ENCODE results near the gene CTNNA2. TPM values are rescaled to one million over a fixed set of nuclear protein-coding genes. Genes with fewer than 3 reads are reported as not detected.

The CTNNA2 gene
- total RNA-seq, 1 experiment from 2014 or later, result 5.5 TPM

DNA sequence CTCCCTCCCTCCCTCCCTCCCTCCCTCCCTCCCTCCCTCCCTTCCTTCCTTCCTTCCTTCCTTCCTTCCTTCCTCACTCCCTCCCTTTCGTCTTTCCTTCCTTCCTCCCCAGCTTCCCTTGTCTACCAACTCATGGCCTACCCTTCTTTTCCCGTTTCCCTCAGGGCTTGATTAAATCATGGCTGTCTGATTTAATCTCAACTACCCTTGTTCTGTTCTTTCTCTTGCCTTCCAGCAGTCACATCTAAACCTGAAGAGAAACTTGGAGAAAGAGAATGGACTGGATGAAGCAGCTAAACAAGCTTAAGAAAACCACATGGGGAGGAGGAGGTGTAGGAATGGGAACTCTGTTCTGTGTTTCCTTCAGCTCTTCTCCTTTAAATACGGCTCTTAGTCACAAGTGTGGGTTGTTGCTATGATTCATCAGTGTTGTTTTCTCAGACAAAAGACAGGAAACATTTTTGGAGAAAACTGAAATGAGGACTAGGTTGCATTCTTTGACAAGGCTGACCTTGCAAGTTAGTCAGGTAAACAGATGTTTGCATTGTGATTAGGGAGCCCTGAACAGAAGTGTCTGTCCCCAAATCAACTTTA lies 613.8 kb downstream of the CTNNA2 start:
- peaks cover 0 to 4% of the 10 kb centered on the region in 2 experiments; a peak in 2 of 4 replicates for H3K4me1 Mint-ChIP-seq
- no peaks in the 10 kb centered on the region for H3K9me3 Mint-ChIP-seq
- no peak overlapping the region for H2BK15ac ChIP-seq (ENCODE audit: low read depth, low read length)
- no peak overlapping the region for H3K18ac ChIP-seq (ENCODE audit: insufficient read length, low read depth, low read length)
- H3K27me3 ChIP-seq (ENCODE audit: insufficient read depth, low read length), result no peaks in the 10 kb centered on the region
- H3K79me2 ChIP-seq (ENCODE audit: insufficient read depth, low read length), result no peaks in the 10 kb centered on the region
- no peaks in the 10 kb centered on the region for H3K23me2 ChIP-seq (ENCODE audit: insufficient read length, low read depth, low read length, poor library complexity, severe bottlenecking)
- no peak overlapping the region for H4K91ac ChIP-seq (ENCODE audit: insufficient read length, low read depth, low read length)
- no peaks in the 10 kb centered on the region for H4K20me1 ChIP-seq (ENCODE audit: control insufficient read depth, insufficient read depth, insufficient read length)
- H3K9ac ChIP-seq (ENCODE audit: extremely low read depth, insufficient read length, low read length), result no peak overlapping the region
- TF ChIP-seq, protein P1, sequence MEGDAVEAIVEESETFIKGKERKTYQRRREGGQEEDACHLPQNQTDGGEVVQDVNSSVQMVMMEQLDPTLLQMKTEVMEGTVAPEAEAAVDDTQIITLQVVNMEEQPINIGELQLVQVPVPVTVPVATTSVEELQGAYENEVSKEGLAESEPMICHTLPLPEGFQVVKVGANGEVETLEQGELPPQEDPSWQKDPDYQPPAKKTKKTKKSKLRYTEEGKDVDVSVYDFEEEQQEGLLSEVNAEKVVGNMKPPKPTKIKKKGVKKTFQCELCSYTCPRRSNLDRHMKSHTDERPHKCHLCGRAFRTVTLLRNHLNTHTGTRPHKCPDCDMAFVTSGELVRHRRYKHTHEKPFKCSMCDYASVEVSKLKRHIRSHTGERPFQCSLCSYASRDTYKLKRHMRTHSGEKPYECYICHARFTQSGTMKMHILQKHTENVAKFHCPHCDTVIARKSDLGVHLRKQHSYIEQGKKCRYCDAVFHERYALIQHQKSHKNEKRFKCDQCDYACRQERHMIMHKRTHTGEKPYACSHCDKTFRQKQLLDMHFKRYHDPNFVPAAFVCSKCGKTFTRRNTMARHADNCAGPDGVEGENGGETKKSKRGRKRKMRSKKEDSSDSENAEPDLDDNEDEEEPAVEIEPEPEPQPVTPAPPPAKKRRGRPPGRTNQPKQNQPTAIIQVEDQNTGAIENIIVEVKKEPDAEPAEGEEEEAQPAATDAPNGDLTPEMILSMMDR (conservative IDR thresholded peaks at IDR 0.05), result no peak
- H2BK5ac ChIP-seq (ENCODE audit: insufficient read length, low read length), result no peak overlapping the region
- H2BK120ac ChIP-seq (ENCODE audit: low read depth, low read length, poor library complexity, severe bottlenecking), result no peak overlapping the region
- no peaks in the 10 kb centered on the region for H3K4me1 ChIP-seq (ENCODE audit: insufficient read depth, low read length)
- no peak overlapping the region for H3K4ac ChIP-seq (ENCODE audit: low read depth, low read length)
- H3K27ac Mint-ChIP-seq, result no peak overlapping the region; a peak in 1 of 7 replicates
- H3T11ph ChIP-seq (ENCODE audit: low read length), result no peak overlapping the region
- no peak overlapping the region for H3K4me2 ChIP-seq (ENCODE audit: insufficient read depth, insufficient read length, low read length)
- no peak overlapping the region for H3K4me3 Mint-ChIP-seq
- no CpG with 5 or more reads among the region's 3 CpGs for WGBS (ENCODE audit: extremely low coverage, insufficient read length, low lambda C conversion rate)
- no peak for DNase-seq
- no peaks in the 10 kb centered on the region for H3K9me3 ChIP-seq (ENCODE audit: control insufficient read depth, low read depth, low read length)
- H3K36me3 Mint-ChIP-seq (ENCODE audit: insufficient read depth in 1 of 3, low read depth in 3 of 3), result no peaks in the 10 kb centered on the region; a peak in 1 of 7 replicates
- H3K23ac ChIP-seq (ENCODE audit: insufficient read length, low read depth, low read length), result no peak overlapping the region
- H3K27ac ChIP-seq (ENCODE audit: insufficient read length, low read depth, low read length), result no peak overlapping the region
- no peak overlapping the region for H2BK20ac ChIP-seq (ENCODE audit: low read depth, low read length, poor library complexity, severe bottlenecking)
- H4K5ac ChIP-seq (ENCODE audit: insufficient read length, low read depth, low read length), result no peak overlapping the region
- H3K27me3 Mint-ChIP-seq (ENCODE audit: low read depth), result no peaks in the 10 kb centered on the region
- no peak overlapping the region for H2AK5ac ChIP-seq (ENCODE audit: insufficient read length, low read length)
- H3K79me1 ChIP-seq (ENCODE audit: insufficient read depth, low read depth, low read length, poor library complexity, severe bottlenecking), result no peaks in the 10 kb centered on the region
- no peak overlapping the region for H3K14ac ChIP-seq (ENCODE audit: insufficient read depth, low read length)
- H3K56ac ChIP-seq (ENCODE audit: insufficient read length, low read depth, low read length), result no peak overlapping the region
- no peak overlapping the region for H2BK12ac ChIP-seq (ENCODE audit: insufficient read length, low read depth, low read length)
- H2AFZ ChIP-seq (ENCODE audit: low read length), result no peak overlapping the region
- H4K8ac ChIP-seq (replicated peaks; ENCODE audit: insufficient read length, low read depth, low read length), result no peak overlapping the region

Measured in H9 (cell line).